GM18520 (cell line): ENCODE results near the gene KBTBD8.
A peak's percentile ranks its signal among the peaks of the same experiment; 100 is the strongest.

Experiments used
- ATAC-seq: cut with Tn5 transposase; IDR thresholded peaks from one replicate; pipeline ENCODE4 v1.9.1; 2021; ENCODE audit not compliant: unreplicated experiment

KBTBD8 gene

GRCh38 chr3:67033079-67033478 lies 35.0 kb downstream of the KBTBD8 start:
- no peak for ATAC-seq

GRCh38 chr3:67034371-67034770 lies 36.3 kb downstream of the KBTBD8 start:
- ATAC-seq: no peak

- ATAC-seq: no peak
These were observed 39.5 kb downstream of the KBTBD8 start for GRCh38 chr3:67037615-67038014.

GRCh38 chr3:67044295-67044694 lies 46.2 kb downstream of the KBTBD8 start:
- ATAC-seq: no peak

GRCh38 chr3:67044955-67045354 lies 46.8 kb downstream of the KBTBD8 start:
- no peak for ATAC-seq

- no peak for ATAC-seq
These were observed 47.8 kb downstream of the KBTBD8 start for GRCh38 chr3:67045711-67046465.

- ATAC-seq: no peak
These were observed 48.9 kb downstream of the KBTBD8 start for GRCh38 chr3:67047051-67047450.

GRCh38 chr3:67048067-67048714 lies 50.1 kb downstream of the KBTBD8 start:
- peak; percentile 90 for ATAC-seq

- peak; percentile 35 for ATAC-seq
These were observed 50.6 kb downstream of the KBTBD8 start for GRCh38 chr3:67048715-67049074.

GRCh38 chr3:67059443-67059842 lies 61.3 kb downstream of the KBTBD8 start:
- ATAC-seq: no peak
